Osteoblast (primary cell): ENCODE results near the gene POU4F1. TPM values are rescaled to one million over a fixed set of nuclear protein-coding genes. Genes with fewer than 3 reads are reported as not detected.

Experiments used
- DNase-seq: peaks from one replicate; pipeline ENCODE4 v3.0.0; 2011; ENCODE audit warnings: low spot score, mixed read lengths; ENCODE audit not compliant: insufficient read length; ENCODE audit errors: missing footprints
- H2AFZ ChIP-seq: 2 replicates; pipeline ENCODE4 v1.6.0; 2011; ENCODE audit warnings: mild to moderate bottlenecking, low read length
- H3K27ac ChIP-seq: 2 replicates; pipeline ENCODE4 v1.5.1; 2011; ENCODE audit warnings: mild to moderate bottlenecking, low read depth, low read length, moderate library complexity
- H3K27me3 ChIP-seq: 2 replicates; pipeline ENCODE4 v1.6.0; 2012; ENCODE audit warnings: mild to moderate bottlenecking, control low read depth, inconsistent platforms, low read length, moderate library complexity; ENCODE audit not compliant: insufficient read depth
- H3K36me3 ChIP-seq: 2 replicates; pipeline ENCODE4 v1.5.1; 2011; ENCODE audit warnings: mild to moderate bottlenecking, low read length, control low read depth, moderate library complexity; ENCODE audit not compliant: insufficient read depth
- H3K4me1 ChIP-seq: 2 replicates; pipeline ENCODE4 v1.5.1; 2011; ENCODE audit warnings: mild to moderate bottlenecking, low read length, control low read depth, moderate library complexity; ENCODE audit not compliant: insufficient read depth
- H3K4me2 ChIP-seq: 2 replicates; pipeline ENCODE4 v1.6.0; 2011; ENCODE audit warnings: mild to moderate bottlenecking, low read length; ENCODE audit not compliant: insufficient read depth
- H3K4me3 ChIP-seq: fragments of 200-600 bp; sonication (generic); 3 replicates; pipeline ENCODE4 v1.5.1; 2012; ENCODE audit warnings: mild to moderate bottlenecking, low read length, inconsistent platforms; ENCODE audit not compliant: insufficient read depth
- H3K79me2 ChIP-seq: 2 replicates; pipeline ENCODE4 v1.6.0; 2012; ENCODE audit warnings: mild to moderate bottlenecking, low read length, control low read depth, inconsistent platforms; ENCODE audit not compliant: insufficient read depth
- H3K9me3 ChIP-seq: 2 replicates; pipeline ENCODE4 v1.5.1; 2011; ENCODE audit warnings: low read depth, low read length, control low read depth
- H4K20me1 ChIP-seq: 2 replicates; pipeline ENCODE4 v1.6.0; 2012; ENCODE audit warnings: mild to moderate bottlenecking, low read length, control low read depth; ENCODE audit not compliant: insufficient read depth
- CTCF ChIP-seq: IDR thresholded peaks from 2 replicates; pipeline ENCODE4 v1.5.1; 2011; ENCODE audit warnings: mild to moderate bottlenecking, low read depth, low read length, moderate library complexity; ENCODE audit errors: extremely low read depth
- total RNA-seq: library from RNA; depleted of rRNA; stranded (reverse); fragments of >200 nt; gene quantifications from 2 replicates; pipeline ENCODE4 v1.2.3, GENCODE V29; 2012

Gene POU4F1
- total RNA-seq, 1 donor, result not detected

- Histone ChIP-seq H3K27ac (no peak overlapping the region), H4K20me1 (no peaks in the 10 kb centered on the region), H2AFZ (no peak overlapping the region), H3K79me2 (no peaks in the 10 kb centered on the region), H3K4me1 (no peaks in the 10 kb centered on the region), H3K36me3 (no peaks in the 10 kb centered on the region), H3K4me2 (no peak overlapping the region), H3K9me3 (no peaks in the 10 kb centered on the region), H3K27me3 (peaks cover 95% of the 10 kb centered on the region), H3K4me3 (no peak overlapping the region)
- no peak for TF ChIP-seq CTCF
- DNase-seq, result peak; percentile 84
Observed at GRCh38 chr13:78597602-78597932, 5.8 kb downstream of the POU4F1 start.

DNA sequence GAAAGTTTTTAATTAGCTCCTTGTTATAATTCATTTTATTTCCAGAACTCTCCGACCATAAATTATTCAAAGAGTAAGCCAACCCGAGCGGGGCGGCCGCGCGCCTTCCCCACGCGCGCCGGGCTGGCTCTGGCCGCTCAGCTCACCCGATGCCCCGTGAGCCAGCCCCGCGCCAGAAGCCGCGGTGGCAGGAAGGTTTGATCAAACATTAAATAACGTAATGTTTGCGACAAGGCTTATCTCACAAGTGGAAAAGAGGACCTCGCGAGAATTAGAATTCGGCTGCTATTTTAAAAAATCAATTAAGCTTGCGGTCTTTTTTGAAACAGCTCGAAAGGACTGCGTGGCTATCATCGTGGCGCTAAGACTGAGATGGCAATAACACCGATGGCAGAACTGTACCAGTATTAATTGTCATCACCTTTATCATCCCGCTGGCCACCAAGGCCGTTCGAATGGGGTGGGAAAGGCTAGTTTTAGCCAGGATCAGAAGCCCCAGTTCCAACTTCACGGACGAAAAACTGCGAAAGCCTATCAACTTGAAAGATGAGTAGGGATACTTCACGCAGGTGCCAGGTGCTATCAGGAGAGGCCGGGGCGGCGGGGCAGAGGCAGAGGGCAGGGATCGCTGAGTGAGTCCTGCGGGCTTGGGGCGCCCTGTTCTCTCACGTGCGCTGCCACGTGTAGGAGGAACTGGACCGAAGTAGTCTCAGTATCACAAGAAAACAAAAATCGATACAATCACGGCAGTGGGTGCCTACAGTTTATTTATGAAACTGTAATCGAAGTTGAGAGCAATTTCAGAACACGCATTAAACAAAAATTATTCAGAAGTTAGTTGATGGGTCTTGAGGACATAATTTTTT is 6.4 kb downstream of the POU4F1 start:
- Histone ChIP-seq H3K4me2 (no peak overlapping the region), H3K79me2 (no peaks in the 10 kb centered on the region), H3K4me3 (no peak overlapping the region), H4K20me1 (no peaks in the 10 kb centered on the region), H2AFZ (no peak overlapping the region), H3K4me1 (no peaks in the 10 kb centered on the region), H3K27me3 (peaks cover 94% of the 10 kb centered on the region), H3K36me3 (no peaks in the 10 kb centered on the region), H3K27ac (no peak overlapping the region), H3K9me3 (no peaks in the 10 kb centered on the region)
- TF ChIP-seq CTCF, result no peak
- no peak for DNase-seq

DNA sequence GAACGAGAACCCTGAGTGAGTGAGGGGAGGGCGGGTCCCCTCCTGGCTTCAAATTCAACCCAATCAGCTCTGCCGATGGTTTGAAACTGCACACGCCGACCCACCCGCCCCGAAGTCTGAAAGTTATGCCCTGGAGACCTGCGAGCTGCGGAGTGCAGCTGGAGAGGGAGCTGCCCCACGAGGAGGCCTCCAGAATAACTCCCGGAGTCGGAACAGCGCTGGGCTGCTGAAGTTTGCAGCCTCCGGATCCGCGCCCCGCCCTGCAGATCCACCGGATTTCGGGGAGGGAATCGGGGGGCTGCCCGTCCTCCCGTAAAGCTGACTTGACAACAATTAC is 7.0 kb downstream of the POU4F1 start:
- Histone ChIP-seq H4K20me1 (no peaks in the 10 kb centered on the region), H3K9me3 (no peaks in the 10 kb centered on the region), H3K4me1 (no peaks in the 10 kb centered on the region), H3K4me2 (no peak overlapping the region), H3K27ac (no peak overlapping the region), H3K79me2 (no peaks in the 10 kb centered on the region), H2AFZ (no peak overlapping the region), H3K36me3 (no peaks in the 10 kb centered on the region), H3K27me3 (peaks cover 91% of the 10 kb centered on the region), H3K4me3 (no peak overlapping the region)
- TF ChIP-seq CTCF, result no peak
- no peak for DNase-seq

DNA sequence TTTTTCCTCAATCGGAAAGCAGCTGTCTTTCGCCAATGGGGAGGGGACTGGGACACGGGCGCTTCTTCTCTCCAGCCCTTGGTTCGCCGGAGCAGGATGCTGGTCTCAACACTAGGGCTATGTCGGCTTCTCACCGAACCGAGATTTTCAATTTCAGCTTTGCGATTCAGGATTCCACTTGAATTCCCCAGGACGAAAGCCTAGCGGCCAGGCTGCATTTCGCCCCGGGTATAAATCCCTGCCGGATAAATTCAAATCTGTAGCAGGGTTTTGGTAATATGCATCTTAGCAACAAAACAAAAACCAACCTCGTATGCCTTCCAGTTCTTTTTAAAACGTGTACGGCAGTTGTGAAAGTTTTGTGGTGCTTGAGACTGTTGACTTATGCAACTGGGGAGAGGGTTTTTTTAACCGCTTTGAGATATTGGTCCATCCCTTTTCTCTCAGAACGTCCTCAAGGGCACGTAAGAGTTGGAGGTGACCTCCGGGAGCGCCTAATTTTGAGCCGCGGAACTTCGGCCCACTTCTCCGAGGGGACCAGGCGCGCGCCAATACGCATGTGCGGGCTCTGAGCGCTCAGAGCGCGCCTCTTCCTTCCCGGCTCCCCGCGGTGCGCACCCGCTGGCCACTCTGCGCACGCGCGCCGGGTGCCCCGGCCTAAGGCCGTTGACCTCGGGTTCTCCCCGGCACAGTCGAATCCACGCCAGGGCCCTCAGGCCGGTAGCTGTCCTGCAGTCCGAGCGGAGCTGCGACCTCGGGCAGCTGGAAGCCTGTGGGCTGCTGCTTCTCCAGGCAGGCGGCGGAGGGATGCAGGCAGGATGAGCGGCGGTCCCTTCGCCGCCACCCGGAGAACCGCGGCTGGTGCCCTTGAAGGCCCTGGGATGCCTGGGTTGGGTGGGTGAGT is 7.6 kb downstream of the POU4F1 start:
- Histone ChIP-seq H3K36me3 (no peaks in the 10 kb centered on the region), H3K79me2 (no peaks in the 10 kb centered on the region), H4K20me1 (no peaks in the 10 kb centered on the region), H3K27me3 (peaks cover 87% of the 10 kb centered on the region), H3K4me3 (no peak overlapping the region), H2AFZ (no peak overlapping the region), H3K9me3 (no peaks in the 10 kb centered on the region), H3K4me2 (no peak overlapping the region), H3K27ac (no peak overlapping the region), H3K4me1 (no peaks in the 10 kb centered on the region)
- DNase-seq, result peak; percentile 78
- no peak for TF ChIP-seq CTCF
